Memory B cell (primary cell): ENCODE measurements around the gene NOTCH2.

Experiments used
- ATAC-seq: fragments of 150-1000 bp; cut with Tn5 transposase; 2 replicates; pipeline ENCODE4 v1.10.0; 2021; ENCODE audit warnings: low read depth, mild to moderate bottlenecking, moderate library complexity
- DNase-seq, 2 donors: peaks; one replicate each; pipeline ENCODE4 v3.0.0; 2022; ENCODE audit warnings: low spot score in 2 of 2
- H3K27ac Mint-ChIP-seq: one replicate; pipeline ENCODE4 v1.8.0; 2022; ENCODE audit warnings: mild to moderate bottlenecking, moderate library complexity, mixed read lengths
- H3K27me3 Mint-ChIP-seq: one replicate; pipeline ENCODE4 v1.8.0; 2022; ENCODE audit warnings: mixed read lengths
- H3K36me3 Mint-ChIP-seq: one replicate; pipeline ENCODE4 v1.8.0; 2022; ENCODE audit warnings: mild to moderate bottlenecking, mixed read lengths
- H3K4me1 Mint-ChIP-seq: one replicate; pipeline ENCODE4 v1.8.0; 2022; ENCODE audit warnings: mixed read lengths
- H3K4me3 Mint-ChIP-seq: one replicate; pipeline ENCODE4 v1.8.0; 2022; ENCODE audit warnings: mild to moderate bottlenecking, moderate library complexity, mixed read lengths
- H3K9me3 Mint-ChIP-seq: one replicate; pipeline ENCODE4 v1.8.0; 2022; ENCODE audit warnings: mixed read lengths

NOTCH2 gene

DNA sequence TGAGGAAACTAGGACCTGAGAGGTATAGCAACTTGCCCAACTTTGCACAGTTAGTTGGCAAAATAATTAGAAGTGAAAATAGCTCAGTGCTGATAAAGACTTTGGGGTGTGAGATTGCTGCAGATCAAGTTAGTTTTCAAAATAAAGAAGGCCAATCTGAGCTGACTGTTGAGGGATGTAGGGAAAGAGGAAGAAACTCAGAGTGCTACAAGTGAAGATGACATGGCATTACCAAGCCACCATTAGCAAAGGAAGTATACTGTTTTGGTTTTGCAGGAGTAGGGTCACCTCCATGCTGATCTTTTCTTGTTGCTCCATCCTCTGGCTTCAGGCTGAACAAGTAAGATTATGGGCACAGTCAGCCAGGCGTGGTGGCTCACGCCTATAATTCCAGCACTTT lies 94.5 kb downstream of the NOTCH2 start:
- Mint-ChIP-seq H3K4me3 (no peak overlapping the region), H3K27me3 (no peaks in the 10 kb centered on the region)

GRCh38 chr1:119974013-119974412 lies 95.4 kb downstream of the NOTCH2 start:
- Mint-ChIP-seq H3K9me3 (no peaks in the 10 kb centered on the region), H3K4me3 (no peak overlapping the region), H3K36me3 (peaks cover 43% of the 10 kb centered on the region), H3K4me1 (peaks cover 16% of the 10 kb centered on the region), H3K27ac (no peak overlapping the region), H3K27me3 (no peaks in the 10 kb centered on the region)
- ATAC-seq (no peak), DNase-seq (no peak)

More for the DNA sequence above, 94.5 kb downstream of the NOTCH2 start:
- Mint-ChIP-seq H3K27ac (no peak overlapping the region), H3K36me3 (peaks cover 44% of the 10 kb centered on the region), H3K9me3 (no peaks in the 10 kb centered on the region), H3K4me1 (peaks cover 17% of the 10 kb centered on the region)
- DNase-seq (no peak), ATAC-seq (no peak)

GRCh38 chr1:119971710-119972570 lies 97.5 kb downstream of the NOTCH2 start:
- no peak overlapping the region for H3K4me3 Mint-ChIP-seq
- peaks cover 15% of the 10 kb centered on the region for H3K4me1 Mint-ChIP-seq
- no peak for ATAC-seq
- H3K9me3 Mint-ChIP-seq: no peaks in the 10 kb centered on the region
- peak overlapping the region; percentile 4 for H3K27ac Mint-ChIP-seq
- H3K36me3 Mint-ChIP-seq: peaks cover 39% of the 10 kb centered on the region
- no peak for DNase-seq
- no peaks in the 10 kb centered on the region for H3K27me3 Mint-ChIP-seq

DNA sequence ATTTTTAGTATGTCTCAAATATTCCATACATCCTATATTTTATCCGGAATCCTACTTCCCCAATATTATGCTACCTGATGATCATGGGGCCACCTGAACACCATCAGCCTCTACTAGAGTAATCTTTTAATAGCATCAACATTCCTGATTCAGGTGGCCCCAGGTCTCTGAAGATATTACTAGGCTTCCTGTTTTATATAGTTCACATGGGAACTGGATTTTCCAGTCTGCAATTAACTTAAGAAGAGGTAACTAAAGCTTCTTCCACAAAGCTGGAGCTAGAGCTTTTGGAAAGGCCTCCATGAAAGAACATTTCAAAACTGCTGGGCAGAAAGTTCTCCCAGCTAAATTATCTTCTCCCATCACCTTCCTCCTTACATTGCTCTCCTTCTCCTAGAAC lies 100.9 kb downstream of the NOTCH2 start:
- Mint-ChIP-seq H3K27ac (peak overlapping the region; percentile 74), H3K4me3 (no peak overlapping the region), H3K27me3 (no peaks in the 10 kb centered on the region), H3K9me3 (no peaks in the 10 kb centered on the region), H3K36me3 (peaks cover 34% of the 10 kb centered on the region), H3K4me1 (peaks cover 8% of the 10 kb centered on the region)
- no peak for ATAC-seq
- DNase-seq: no peak

GRCh38 chr1:119968068-119968492 lies 101.4 kb downstream of the NOTCH2 start:
- DNase-seq (peak; percentile 73 to 76), ATAC-seq (peak; percentile 99)
- no peaks in the 10 kb centered on the region for H3K9me3 Mint-ChIP-seq
- no peak overlapping the region for H3K4me3 Mint-ChIP-seq
- peaks cover 8% of the 10 kb centered on the region for H3K4me1 Mint-ChIP-seq
- H3K27me3 Mint-ChIP-seq: no peaks in the 10 kb centered on the region
- peaks cover 31% of the 10 kb centered on the region for H3K36me3 Mint-ChIP-seq
- peak overlapping the region; percentile 74 for H3K27ac Mint-ChIP-seq

DNA sequence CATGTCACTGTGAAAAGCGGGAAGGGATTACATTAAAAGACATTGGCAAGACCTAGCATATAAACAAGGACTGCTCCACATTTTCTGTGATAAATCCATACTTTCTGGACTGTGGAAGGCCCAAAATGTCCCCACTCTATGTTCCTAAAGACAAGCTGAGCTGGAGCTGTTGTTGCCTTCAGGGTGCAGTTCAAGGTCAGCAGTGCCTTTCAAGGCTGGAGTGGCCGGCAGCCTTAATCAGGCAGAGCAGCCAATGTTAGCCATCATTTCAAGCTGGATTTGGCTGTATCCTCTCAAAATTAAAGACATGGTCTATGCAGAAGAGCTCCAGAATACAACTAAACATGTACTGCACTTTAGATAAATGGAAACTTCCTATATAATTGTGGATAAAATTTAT lies 102.8 kb downstream of the NOTCH2 start:
- peaks cover 10% of the 10 kb centered on the region for H3K4me1 Mint-ChIP-seq

GRCh38 chr1:119966020-119966419 lies 103.4 kb downstream of the NOTCH2 start:
- Mint-ChIP-seq H3K27me3 (no peaks in the 10 kb centered on the region), H3K36me3 (peaks cover 32% of the 10 kb centered on the region), H3K4me3 (no peak overlapping the region), H3K4me1 (peaks cover 10% of the 10 kb centered on the region), H3K27ac (no peak overlapping the region), H3K9me3 (no peaks in the 10 kb centered on the region)
- no peak for ATAC-seq
- no peak for DNase-seq

More for the DNA sequence above, 102.8 kb downstream of the NOTCH2 start:
- Mint-ChIP-seq H3K27ac (no peak overlapping the region), H3K4me3 (no peak overlapping the region), H3K9me3 (no peaks in the 10 kb centered on the region), H3K36me3 (peaks cover 37% of the 10 kb centered on the region), H3K27me3 (no peaks in the 10 kb centered on the region)
- ATAC-seq (no peak), DNase-seq (no peak)

DNA sequence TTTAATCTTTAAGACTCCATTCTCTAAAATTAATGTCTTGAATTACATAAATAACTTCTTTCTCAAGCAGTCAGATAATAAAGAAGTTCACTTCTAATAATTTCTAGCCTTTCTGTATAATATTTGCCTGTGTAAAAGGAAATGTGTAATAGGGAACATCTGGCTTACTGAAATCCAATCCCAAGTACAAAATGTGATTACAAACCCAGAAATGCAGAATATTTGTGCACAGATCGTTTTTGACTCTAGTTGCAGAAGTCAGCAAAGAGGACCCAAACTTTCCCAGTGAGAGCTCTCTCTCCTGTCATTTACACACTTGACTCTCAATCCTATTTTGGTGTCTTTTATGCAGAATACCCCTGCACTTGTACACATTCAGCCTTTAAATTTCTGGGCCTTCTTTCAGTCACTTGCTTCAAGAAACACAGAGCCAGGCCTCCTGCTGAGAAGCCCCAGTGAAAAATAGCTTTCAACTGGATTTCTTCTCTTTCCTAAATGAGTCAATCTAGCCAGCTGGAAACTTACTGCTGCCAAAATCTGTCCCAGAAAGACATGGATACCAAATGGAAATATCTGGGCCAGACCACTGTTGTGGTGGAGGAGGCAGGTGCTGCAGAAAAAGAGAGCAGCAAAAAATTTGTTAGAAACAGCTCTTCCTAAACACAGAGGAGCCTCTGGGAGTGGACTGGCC lies 104.6 kb downstream of the NOTCH2 start:
- H3K36me3 Mint-ChIP-seq: peaks cover 27% of the 10 kb centered on the region
- H3K4me1 Mint-ChIP-seq: peaks cover 10% of the 10 kb centered on the region
- H3K27me3 Mint-ChIP-seq: no peaks in the 10 kb centered on the region
- DNase-seq (no peak), ATAC-seq (no peak)
- no peaks in the 10 kb centered on the region for H3K9me3 Mint-ChIP-seq
- H3K27ac Mint-ChIP-seq: no peak overlapping the region
- H3K4me3 Mint-ChIP-seq: no peak overlapping the region

- DNase-seq: no peak
- peaks cover 9% of the 10 kb centered on the region for H3K4me1 Mint-ChIP-seq
Observed at GRCh38 chr1:119962296-119962968, 107.0 kb downstream of the NOTCH2 start.

DNA sequence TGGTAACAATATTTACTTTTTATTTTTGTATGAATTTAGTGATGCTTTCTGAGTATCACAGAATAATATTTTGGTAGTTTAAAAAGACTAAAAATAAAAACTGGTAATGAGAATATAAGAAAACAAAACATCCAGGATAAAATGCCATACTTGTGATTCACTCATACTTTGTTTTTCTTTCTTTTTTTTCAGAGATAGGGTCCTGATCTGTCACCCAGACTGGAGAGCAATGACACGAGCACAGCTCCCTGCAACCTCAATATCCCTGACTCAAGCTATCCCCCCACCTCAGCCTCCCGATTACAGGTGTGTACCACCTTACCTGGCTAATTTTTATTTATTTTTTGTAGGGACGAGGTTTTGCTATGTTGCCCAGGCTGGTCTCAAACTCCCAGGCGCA lies 109.0 kb downstream of the NOTCH2 start:
- Mint-ChIP-seq H3K36me3 (peaks cover 27% of the 10 kb centered on the region), H3K9me3 (no peaks in the 10 kb centered on the region), H3K4me3 (no peak overlapping the region), H3K27ac (no peak overlapping the region), H3K4me1 (peaks cover 9% of the 10 kb centered on the region), H3K27me3 (no peaks in the 10 kb centered on the region)
- ATAC-seq (no peak), DNase-seq (no peak)

More at GRCh38 chr1:119962296-119962968, 107.0 kb downstream of the NOTCH2 start:
- Mint-ChIP-seq H3K27ac (no peak overlapping the region), H3K36me3 (peaks cover 34% of the 10 kb centered on the region), H3K9me3 (no peaks in the 10 kb centered on the region), H3K4me3 (no peak overlapping the region), H3K27me3 (no peaks in the 10 kb centered on the region)
- ATAC-seq: no peak

GRCh38 chr1:119959268-119960220 lies 109.9 kb downstream of the NOTCH2 start:
- no peak overlapping the region for H3K4me3 Mint-ChIP-seq
- no peak for DNase-seq
- H3K36me3 Mint-ChIP-seq: peaks cover 30% of the 10 kb centered on the region
- H3K9me3 Mint-ChIP-seq: no peaks in the 10 kb centered on the region
- peaks cover 9% of the 10 kb centered on the region for H3K4me1 Mint-ChIP-seq
- H3K27me3 Mint-ChIP-seq: no peaks in the 10 kb centered on the region
- no peak overlapping the region for H3K27ac Mint-ChIP-seq
- no peak for ATAC-seq

DNA sequence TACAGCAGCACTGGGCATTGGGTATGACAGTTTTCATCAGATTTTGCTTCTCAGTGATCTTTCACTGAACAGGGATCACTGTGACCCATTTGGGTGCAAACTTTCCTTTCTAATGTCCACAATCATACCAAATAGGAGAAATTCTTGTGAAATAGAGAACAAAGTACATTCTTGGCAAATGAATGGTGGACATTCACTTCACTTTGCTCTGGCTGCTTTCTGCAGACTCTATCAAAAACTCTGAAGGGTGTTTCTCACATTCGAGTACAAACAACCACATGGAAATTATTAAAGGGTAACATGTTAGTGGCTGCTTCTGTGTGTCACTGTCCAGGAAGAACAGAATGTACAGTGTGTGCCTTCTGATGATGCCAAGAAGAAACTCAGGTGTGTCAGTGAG lies 111.2 kb downstream of the NOTCH2 start:
- Mint-ChIP-seq H3K4me1 (peaks cover 9% of the 10 kb centered on the region), H3K4me3 (no peak overlapping the region), H3K36me3 (peaks cover 35% of the 10 kb centered on the region), H3K27me3 (no peaks in the 10 kb centered on the region), H3K9me3 (no peaks in the 10 kb centered on the region), H3K27ac (no peak overlapping the region)
- DNase-seq (no peak), ATAC-seq (no peak)

GRCh38 chr1:119956306-119956705 lies 113.2 kb downstream of the NOTCH2 start:
- H3K4me1 Mint-ChIP-seq: peaks cover 4% of the 10 kb centered on the region
- DNase-seq (no peak), ATAC-seq (no peak)
- H3K4me3 Mint-ChIP-seq: no peak overlapping the region
- H3K27ac Mint-ChIP-seq: no peak overlapping the region
- no peaks in the 10 kb centered on the region for H3K27me3 Mint-ChIP-seq
- H3K36me3 Mint-ChIP-seq: peaks cover 31% of the 10 kb centered on the region
- no peaks in the 10 kb centered on the region for H3K9me3 Mint-ChIP-seq
